Inferior parietal cortex (tissue), 1 donor: ENCODE data around the gene GNB1L.

Source experiments
- DNase-seq: peaks from one replicate; pipeline ENCODE4 v3.0.0-alpha.2; 2016; ENCODE audit errors: extremely low spot score

GNB1L gene, protein sequence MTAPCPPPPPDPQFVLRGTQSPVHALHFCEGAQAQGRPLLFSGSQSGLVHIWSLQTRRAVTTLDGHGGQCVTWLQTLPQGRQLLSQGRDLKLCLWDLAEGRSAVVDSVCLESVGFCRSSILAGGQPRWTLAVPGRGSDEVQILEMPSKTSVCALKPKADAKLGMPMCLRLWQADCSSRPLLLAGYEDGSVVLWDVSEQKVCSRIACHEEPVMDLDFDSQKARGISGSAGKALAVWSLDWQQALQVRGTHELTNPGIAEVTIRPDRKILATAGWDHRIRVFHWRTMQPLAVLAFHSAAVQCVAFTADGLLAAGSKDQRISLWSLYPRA

DNA sequence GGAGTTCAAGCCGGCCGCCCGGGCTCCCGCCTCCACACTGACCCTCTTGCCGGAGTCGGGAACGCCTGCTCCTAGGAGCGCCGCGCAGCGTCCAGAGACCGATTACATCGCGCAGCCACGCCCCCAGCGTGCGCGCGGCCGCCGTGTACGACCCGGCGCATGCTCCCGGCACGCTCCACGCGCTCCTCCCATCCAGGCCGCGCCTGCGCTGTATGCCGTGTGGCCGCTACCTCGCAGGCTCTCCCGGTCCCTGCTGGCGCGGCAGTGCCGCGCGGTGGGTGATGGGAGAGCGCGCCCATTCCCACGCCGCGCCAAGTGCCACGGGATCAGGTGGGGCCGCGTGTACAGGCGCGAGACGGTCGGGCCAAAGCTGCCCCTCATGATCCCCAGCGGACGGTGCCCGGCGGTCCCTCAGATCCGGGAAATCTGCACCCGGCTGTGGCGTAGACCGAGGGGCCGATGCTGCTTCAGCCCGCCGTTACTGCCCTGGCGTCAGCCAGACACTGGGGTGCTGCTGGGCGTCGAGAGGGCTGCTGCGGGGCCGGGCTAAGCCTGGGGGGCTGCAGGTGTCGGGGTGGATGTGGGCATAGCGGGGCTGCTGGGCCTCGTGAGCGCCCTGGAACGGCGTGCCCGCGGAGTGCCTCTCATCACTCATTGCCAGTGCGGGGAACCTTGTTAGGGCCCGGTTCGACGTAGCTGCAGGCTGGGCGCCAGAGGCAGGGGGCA, at the start of gene GNB1L, which contains the start of gene RTL10:
GNB1L (minus strand) TSS at position 97 of the 726 bp plus-strand sequence. CDS start 33,519 bp downstream, outside the sequence.
RTL10 (minus strand) TSS at position 97 of the 726 bp plus-strand sequence. CDS start 2,613 bp downstream, outside the sequence.
- DNase-seq: peak; percentile 99

DNA sequence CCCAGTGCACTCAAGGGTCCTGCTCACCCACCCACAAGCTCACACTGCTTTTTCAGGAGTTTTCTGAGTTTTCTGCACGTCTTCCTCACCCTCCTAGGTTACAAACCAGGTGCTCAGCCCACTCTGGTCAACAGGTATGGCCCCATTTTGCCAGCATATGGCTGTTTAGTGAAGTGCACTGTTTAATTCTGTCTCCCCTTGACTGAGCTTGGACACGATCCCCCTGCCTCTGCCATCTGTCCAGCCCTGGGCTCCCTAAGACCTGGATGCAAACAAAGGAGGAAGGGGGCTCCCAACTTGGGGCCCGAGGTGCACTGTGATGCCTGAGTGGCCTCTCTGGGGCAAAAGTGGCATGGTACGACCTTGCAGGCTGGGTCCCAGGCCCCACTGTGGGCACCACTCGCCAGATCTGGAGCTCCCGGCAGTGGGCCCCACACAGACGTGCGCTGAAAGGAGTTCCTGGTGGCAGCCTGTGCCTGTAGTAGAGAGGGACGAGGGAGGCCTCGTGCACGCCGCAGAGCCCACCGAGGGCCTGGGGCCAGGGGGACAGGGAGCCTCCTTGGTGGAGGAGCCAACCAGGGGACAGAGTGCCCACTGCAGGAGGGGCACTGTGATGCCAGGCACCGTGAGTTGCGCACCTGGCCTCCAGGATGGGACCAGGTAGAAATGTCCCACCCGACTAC, 49.6 kb upstream of the GNB1L start:
- no peak for DNase-seq

DNA sequence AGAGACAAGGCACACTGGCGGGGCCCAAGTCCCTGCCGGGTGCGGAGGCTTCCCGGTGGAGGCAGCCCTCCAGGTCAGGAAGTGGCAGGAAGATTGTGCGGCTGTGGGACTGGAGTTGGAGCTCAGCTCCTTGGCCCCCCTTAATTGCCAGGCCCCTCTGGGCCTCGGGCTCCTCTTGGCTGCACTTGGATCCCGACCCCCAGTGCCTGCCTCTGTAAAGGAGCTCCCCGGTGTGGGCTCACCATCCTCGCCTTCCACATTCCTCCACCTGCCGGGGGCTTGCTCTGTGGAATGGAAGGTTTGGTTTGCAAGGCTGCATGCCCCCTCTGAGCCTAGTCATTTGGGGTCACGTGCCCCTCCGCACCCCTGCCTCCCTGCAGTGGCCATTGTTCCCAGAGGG, 48.8 kb upstream of the GNB1L start:
- no peak for DNase-seq

DNA sequence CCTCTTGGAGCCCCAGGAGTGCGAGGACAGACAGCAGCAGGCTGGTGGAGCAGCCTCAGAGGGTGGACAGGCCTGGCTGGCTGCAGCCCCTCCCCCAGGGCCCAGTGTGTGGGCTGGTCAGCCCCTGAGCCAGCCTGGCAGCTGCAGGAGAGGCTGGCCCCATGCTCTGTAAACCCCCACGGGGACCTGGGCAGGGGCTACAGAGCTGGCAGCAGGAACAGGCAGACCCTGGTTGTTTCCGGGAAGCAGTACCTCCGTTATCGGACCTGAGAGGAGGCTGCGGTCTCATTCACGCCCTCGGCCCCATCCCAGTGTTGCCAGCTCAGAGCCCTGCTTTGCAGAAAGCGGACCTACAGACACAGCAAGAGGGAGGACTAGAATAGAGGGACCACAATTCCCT, 48.4 kb upstream of the GNB1L start:
- DNase-seq: no peak

DNA sequence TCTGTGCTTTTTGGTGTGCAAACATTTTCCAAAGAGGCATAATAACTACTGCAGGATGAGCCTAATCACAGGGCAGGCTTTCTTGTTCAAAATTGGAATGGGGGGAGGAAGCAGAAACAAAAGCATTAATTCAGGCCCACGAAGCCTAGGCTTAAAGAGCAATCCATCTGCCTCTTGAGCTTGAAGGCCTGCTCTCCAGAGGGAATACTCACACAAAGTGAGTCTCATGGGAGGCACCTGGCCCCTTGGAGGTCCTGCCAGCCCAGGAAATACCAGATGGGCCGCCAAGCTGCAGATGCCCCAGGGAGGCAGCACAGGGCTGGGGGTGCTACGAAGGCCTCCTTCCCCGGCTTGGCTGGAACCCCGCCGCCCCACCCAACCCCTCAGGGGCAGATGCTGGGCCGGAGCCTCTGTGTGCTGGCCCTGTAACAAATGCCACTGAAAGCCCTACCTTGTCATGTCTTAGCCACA, 47.6 kb upstream of the GNB1L start:
- DNase-seq: no peak

DNA sequence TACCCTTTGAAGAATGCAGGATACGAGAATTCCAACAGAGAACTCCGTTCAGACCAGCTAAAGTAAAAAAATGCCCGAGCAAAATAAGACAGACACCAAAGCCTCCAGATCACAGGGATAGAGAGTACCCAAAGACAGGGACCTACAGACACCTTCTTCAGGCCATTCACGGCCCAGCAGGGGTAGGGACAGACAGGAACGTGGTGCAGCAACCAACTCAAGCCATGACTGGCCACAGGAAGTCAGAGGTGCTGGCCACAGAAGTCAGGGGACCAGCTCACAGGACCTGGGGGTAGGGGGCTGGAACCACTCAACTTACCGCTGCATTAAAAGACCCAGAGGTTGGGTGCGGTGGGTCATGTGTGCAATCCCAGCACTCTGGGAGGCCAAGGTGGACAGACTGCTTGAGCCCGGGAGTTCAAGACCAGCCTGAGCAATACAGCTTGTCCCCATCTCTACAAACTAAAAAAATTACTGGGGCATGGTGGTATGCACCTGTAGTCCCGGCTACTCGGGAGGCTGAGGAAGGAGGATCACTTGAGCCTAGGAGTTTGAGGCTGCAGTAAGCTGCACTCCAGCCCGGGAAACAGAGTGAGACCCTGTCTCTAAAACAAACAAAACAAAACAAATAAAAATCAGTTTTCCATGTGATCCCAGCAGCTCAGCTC, 47.0 kb upstream of the GNB1L start:
- no peak for DNase-seq

DNA sequence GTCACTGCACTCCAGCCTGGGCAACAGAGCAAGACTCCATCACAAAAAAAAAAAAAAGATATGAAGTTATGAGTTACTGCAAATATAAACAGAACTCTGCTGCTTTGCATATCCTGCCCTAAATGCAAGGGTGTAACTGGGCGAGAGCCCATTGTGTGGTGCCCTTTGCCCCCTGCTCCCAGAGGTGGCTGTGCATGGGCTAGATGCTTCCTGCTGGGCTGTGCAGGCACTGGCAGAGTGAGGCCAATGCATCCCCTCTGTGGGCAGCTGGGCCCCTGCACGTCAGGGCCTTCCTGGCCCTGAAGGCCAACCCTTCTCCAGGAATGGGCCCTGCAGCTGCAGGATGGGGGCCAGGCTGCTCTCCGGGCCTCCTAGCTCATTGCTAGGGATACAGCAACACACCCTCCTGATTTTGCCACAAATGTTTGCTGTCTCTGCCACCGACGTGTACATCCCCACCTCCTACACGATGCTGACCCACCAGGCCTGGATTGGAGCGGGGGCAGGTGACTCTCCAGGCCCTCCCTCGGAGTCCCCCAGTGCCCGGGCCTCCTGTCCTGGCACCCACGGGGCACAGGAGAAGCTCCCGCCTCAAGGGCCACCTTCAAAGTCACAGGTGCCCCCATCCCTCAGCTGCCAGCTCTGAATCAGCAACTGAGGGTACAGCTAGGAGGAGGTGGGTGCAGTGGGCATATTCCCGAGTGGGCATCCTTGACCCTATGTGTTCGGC, 46.2 kb upstream of the GNB1L start:
- DNase-seq: no peak

DNA sequence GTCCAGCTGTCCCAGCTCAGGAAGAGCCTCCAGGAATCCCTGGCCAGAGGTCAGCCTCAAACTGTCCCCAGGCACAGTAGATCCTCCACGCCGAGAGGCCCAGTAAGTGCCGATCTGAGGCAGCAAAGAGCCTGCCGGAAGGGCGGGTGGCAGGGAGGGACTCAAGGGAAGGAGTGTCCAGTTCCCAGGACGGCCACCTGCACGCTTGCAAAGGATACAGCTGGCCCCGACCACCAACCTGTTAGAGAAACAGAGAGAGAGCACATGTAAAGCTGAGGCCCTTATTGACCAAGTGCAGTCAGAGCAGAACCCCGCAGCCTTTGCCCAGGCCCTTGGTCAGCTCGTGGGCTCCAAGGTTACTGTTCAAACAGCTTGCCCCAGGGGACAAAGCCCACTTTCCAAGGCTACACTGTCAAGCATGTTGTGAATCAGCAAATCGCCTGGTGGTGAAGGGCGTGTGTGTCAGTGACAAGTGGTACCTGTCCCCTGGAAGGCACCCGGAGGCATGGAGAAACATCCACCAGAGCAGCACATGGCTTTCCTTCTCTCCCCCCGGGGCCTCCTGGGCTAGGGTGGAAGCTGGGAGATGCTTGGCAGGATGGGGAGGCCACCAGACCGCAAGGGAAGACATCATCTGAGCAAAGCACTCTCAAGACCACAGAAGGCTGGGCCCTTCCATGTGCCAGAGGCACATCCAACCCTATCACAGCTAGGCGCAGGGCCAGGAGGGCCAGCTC, 44.3 kb upstream of the GNB1L start:
- DNase-seq: no peak

DNA sequence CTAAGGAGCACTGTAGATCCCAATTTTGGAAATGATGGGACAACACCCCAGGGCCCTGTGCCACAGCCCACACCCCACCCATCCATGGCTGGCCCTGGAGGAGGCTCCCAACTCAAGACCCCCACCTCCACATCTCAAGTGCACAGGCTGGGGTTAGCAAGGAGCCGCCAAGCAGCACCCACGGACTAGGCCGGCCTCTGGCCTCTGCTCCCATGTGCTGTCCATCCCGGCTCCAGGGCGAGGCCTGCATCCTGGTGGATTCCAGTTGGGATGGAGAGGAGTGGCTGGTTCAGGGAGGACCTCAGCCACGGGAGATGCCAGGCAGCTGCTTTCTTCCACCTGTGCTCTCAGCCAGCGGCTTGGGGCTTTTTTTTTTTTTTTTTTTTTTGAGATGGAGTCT, 43.5 kb upstream of the GNB1L start:
- DNase-seq: no peak

DNA sequence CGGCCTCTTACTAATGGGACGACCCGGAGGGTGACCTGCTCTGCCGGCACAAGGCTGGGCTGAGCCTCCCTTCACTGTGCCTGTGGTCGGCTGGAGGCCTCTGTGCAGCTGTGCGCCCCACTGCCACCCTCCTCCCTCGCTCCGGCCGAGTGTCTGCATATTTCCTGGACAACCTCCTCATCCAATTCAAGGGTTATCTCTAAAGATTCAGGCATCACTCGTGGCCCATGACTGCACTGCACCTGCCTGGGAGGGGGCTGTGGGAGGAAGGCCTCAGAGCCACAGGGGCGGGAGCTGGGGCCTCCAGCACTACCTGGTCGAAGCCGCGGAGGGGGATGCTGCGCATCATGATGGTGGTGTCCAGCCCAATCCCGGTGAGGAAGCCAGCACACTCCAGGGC, 43.1 kb upstream of the GNB1L start:
- no peak for DNase-seq

DNA sequence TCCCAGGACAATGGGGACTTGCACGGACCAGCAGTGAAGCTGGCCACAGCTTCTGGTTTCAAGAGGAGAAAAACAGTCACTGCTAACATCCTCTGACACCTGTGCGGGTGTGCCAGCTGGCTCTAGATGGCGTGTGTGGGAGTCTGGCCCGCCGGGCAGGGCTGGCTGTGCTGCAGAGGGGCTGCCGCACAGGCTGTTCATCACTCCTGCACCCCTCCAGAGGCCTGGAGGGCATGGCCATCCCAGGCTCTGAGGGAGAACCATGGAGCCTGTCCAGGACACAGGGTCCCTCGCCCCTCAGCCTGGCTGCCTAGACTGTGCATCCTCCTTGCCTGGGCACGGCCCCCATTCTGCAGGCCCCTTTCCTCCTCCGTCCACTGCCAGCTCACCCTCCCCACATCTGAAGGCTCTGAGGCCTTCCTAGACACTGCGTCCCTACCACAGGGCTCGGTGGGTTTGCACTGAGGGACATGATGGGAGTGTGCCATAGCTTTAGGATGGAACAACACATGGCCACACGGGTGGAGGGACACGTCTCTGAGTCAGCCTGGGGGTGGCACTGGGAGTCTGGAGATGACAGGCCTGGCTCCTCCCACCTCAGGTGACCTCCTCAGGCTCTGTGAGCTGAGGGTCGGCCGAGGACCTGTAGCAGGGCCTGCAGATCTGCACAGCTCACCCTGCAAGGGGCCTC, 42.1 kb upstream of the GNB1L start:
- DNase-seq: no peak

DNA sequence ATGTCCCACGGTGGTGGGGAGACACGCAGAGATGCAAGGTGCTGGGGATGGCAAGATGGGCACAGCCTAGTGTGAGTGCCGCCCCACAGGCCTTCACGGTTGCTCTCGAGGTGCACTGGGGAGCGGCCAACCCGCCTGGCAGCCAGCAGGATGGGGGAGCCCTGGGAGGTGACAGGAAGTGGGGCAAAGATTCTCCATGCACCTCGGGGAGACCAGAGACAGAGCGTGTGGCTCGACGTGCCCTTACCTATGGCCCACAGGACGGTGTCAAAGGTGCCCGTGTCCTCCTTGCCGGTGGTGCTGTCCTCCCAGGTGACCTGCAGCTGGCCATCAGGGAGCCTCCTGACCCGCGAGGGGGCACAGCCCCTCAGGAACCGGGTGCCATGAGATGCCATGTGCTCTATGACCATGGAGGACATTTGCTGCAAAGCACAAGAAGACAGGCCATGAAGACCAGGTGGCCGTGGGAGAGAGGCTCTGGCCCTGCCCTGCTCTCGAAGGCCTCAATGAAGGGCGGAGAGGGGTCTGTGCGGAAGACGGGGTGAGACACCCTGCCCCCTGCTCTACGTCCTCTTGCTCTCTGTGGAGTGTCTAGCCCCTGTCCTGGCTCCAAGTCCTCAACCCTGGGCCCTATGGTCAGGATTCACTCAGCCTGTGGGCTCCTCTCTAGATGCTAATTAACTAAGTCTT, 40.6 kb upstream of the GNB1L start:
- no peak for DNase-seq

DNA sequence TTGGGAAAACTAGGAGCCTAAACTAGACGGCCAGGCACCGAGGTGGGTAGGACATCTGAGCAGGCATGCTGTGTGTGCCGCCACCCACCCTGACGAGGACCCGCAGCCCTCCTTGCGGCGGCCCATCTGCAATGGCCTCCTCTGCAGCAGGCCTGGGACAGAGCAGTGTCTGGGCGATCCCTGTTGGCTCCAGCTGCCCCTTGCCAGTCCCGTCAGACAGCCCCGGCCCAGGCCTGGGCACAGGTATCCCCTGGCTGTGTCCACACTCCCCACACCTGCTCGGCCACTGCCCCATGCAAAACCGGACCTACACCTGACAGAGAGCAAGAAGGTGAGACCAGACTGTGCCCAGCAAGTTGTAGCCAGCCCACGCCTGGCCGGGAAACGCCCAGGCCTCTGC, 38.7 kb upstream of the GNB1L start:
- DNase-seq: no peak

DNA sequence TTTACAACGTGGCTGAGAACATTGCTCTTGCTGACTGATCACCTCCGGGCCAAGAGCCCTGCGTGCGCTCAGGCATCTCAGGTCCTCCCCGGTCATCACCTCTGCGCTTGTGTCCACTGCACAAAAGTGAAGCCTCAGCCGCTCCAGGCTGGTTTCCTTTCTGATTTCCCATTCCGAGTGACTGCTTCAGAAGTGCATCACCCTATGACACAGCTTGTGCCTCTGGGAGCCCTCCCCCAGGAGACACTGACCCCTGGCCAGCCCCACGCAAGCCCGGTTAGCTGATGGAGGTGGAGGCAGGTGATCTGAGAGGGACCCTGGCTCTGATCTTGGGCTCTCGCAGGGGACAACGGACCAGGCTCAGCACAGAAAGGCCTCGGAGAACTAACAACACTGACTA, 38.3 kb upstream of the GNB1L start:
- DNase-seq: no peak

DNA sequence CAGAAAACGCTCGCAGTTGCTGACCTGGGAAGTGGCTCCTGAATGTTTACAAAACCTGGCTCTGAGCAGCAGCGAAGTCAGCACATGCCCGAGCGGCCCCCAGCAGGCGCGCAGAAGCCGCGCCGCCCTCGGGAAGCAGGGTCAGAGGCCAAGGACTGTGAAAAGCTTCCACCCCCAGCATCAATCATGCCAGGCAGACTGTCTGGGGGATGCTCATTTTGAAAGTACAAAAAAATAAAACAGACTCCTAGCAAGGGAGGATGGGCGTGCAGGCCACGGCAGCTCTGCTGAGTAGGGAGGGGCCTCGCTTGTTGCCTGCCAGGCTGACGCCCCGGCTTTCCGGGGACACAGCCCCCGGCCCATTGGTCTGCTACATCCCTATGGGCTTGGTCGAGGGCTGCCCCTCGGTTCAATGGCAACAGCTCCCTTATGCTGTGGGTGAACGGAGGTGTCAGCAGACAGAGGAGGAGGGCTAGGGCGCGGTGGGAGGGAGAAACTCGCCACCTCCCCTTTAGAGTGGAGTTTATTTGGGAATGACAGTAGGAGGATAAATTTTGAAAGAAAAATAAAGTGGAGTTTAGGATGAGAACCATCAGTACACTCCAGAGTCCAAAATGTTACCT, 37.7 kb upstream of the GNB1L start:
- DNase-seq: no peak

DNA sequence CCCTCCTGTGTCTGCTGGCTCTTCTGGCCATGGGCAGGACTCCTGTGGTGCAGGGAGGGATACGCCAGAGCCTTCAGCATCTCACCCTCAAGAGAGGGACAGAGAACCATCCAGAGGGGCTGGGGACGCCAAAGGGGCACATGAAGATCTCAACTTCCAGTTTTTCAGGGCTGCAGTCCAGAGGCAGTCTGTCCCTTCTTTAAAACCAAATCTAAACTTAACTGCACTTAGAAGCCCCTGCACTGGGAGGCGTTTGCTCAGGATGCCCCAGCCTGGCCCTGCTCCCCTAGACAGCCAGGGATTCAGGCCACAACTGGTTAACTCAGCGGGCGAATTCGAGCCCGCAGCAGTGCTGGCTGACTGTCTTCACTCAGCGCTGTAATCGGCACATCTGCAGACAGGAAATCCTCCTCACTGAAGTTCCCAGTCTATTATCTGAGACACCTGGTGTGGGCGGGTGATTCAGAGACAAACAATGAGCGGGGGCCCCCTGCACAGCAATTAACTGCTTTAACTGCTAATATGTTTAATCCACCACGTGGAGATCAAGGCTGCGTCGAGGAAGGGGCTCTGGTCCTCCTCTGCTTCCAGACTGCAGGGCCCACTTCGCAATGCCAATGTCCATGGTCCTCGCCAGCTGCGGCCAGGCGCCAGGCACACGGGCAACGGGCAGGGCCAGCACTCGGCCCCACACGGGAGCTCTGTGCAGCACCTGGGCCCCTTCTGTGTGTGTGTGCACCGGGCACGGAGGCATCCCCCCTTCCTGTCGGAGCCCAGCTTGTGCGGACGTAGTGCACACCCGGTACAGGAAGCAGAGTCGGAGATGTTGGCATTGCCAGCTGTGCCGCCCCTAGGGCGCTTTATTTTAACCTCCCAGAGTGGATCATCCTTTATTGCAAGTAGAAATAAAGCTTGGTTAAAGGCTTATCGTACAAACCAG, 36.9 kb upstream of the GNB1L start:
- peak; percentile 64 for DNase-seq

DNA sequence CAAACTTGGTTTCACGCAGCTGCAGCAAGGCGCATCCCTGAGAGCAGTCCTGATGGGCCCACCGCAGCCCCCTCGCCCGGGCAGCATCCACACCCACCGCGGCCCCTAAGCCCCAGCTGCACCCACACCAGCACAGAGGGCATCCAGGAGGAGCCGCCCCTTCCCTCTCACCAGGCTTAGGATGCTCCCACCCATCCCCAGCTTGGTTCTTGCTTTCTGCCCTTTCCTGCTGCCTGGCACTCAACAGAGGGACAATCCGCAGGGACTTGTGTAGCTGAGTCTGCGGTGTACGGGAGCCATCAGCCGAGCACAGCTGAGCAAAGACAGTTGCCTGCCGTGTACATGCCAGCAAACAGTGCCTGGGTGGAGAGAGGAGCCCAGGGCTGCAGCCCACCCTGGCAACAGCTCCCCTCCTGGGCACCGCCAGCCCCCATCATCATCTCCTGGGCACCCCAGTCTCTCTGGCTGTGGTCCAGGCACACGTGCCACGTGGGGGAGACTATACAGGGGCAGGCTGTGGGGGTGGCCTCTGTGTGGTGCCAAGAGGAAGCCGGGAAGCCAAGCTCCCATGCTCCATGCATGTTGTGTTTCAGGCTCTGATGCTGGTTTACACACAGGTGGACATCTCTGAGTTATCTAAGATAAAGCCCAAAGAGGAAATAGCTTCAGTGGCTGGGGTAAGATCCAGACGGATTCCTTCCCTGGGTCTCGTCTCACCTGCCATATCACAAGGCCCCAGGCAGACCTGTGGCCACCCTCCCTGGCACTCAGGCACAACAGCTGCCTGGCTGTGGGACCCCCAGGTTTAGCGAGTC, 36.0 kb upstream of the GNB1L start:
- no peak for DNase-seq
